ENCODE results near the gene EPHB1. TPM values are rescaled to one million over a fixed set of nuclear protein-coding genes. Genes with fewer than 3 reads are reported as not detected.

The EPHB1 gene
- total RNA-seq, 1 experiment from 2014 or later = 0.57 TPM

DNA sequence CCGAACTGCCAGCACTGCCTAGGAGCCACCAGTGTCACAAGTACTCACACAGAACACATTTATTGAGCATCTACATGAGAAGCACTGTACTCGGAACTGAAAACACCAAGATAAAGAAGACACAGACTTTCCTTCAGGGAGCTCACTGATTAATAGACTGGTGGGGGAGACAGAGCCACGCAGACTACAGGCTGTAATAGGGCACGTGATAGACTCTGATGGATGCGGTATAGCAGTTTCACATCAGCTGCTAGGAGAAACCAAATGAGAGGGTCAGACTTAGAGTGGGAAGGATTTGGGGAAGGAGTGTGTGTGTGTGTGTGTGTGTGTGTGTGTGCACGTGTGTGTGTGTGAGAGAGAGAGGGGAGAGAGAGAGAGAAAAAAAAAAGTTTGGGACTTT, 12.1 kb downstream of the EPHB1 start:
- DNase-seq (ENCODE audit: low read depth) = peak; percentile 7

DNA sequence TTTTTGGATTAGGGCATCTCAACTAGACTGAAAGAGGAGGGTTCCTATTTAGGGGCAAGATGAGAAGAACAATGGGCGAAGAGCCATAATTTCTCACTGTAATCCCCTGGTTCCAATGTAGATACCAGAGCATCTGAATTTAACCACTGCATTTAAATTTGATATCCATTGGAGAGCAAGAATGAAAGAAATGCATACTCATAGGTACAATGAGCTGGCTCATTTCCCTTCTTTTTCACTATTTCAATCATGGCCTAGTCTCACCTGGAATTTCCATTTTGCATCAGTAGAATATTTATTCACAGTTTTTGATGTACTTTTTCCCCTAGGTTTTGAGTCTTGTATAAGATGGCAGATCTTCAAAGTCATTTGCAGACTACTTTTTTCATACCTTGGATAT, 13.8 kb downstream of the EPHB1 start:
- DNase-seq (ENCODE audit: low read depth) = no peak

DNA sequence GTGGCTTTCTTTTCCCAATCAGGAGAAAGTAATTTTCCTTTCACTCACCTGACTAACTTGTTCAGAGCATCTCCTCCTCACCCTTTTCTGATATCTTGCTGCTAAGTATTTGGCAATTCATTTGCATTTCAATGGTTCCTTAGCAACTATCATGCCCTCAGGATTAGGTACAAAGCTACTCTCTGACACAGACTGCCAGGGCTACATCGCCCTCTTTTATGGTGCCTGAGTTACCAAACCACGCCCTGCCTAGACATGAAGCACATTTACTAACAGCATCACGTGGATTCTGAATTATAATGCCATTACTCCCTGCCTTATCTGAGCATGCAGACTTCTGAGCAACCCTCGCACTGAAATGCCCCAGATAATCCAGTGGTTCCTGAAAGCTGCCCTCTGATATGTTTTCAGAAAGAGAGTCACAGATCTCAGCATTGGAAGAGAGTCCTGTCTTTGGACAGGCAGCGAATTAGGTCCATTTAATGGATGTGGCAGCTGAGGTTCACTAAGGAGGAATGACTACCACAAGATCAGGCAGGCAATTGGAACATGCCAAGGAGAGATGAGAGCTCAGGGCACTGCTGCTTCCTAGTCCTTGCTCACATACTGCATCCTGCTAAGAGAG, 14.5 kb downstream of the EPHB1 start:
- no peak for DNase-seq (ENCODE audit: low read depth)

DNA sequence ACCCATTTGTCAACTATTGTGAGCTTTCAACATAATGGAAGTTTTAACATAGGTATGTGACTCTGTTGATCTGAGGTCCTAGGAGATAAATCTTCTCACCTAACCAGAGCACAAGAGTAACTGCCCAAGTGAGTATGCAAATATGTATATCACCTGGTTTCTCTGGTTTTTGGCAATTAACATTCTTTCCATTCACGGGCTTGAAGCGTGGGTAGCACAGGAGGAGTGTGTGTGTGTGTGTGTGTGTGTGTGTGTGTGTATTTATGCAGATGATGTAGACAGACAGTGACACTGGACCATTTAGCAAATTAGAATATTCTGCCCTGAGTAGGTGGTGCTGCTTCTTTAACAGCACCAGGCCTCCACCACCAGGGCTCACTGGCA, 15.0 kb downstream of the EPHB1 start:
- DNase-seq (ENCODE audit: low read depth) = no peak

DNA sequence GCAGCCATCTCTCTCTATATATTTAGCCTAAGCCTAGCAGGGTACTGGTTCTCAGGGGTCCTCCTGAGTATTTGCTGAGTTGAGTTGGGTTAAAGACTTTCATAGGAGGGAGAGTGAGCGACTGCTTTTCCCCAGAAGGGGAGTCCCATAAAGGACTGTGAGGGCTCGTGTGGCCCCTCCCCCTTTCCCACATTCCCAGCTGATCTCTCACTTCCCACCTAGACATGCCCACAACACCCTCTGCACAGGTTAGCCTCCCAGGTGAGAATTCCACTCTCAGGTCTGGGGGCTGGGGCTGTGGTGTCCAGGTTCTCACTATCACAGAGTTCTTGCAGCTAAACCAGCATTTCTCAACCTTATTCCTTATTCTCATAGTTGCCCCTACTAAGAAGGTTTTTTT, 15.8 kb downstream of the EPHB1 start:
- DNase-seq (ENCODE audit: low read depth) = no peak

DNA sequence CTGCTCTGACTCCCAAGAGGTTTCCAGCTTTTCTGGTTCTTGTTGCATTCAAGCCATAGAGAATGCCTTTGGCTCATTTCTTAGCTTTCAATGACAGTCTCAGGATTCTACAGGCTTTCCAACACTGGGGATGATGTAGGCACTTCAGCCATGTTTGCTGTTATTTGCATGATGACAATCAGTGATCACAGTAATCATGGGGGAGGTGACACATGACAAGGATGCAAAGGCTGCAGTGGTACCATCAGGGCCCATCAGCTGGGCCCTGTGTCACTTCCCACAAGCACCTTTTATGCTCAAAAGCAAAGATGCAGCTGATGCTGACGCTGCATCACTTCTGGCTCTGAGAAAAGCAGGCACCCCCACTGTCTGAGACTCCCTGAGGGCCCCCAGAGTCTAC, 18.6 kb downstream of the EPHB1 start:
- no peak for DNase-seq (ENCODE audit: low read depth)

DNA sequence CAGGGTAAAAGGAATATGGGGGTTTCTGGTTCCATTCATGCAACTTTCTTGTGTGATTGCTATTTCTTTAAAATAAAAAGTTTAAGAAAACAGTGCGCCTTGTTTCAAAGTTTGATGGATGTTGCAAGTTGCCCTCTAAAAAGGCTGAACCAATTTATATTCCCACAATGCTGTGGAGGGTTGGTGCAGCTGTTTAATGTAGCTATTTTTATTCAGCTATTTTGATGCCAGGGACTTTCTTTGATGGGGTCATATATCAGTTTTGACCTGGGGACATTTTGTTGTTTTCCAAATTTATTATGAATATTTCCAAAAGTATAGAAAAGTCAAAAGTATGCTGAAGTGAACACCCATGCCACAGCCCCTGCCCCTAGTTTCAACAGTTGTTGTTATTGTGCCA, 20.5 kb downstream of the EPHB1 start:
- no peak for DNase-seq (ENCODE audit: low read depth)

DNA sequence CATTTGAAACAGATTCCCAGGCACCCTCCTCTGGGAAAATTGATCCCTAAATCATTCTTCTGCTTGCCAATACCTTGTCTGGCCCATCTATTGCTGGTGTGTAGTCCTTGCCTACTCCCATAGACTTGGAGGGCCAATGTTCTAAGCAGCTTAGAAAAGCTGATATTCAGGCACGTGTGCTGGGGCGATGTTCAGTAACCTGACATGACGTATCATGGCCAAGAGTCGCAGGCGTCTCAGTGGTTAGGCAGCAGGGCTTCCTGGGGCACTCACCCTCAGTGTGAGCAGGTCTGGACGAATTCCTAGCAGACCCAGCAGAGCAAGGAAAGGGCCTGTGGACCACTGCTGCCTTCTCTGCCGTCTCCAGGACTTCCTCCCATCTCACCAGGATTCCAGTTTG, 21.6 kb downstream of the EPHB1 start:
- DNase-seq (ENCODE audit: low read depth) = no peak

DNA sequence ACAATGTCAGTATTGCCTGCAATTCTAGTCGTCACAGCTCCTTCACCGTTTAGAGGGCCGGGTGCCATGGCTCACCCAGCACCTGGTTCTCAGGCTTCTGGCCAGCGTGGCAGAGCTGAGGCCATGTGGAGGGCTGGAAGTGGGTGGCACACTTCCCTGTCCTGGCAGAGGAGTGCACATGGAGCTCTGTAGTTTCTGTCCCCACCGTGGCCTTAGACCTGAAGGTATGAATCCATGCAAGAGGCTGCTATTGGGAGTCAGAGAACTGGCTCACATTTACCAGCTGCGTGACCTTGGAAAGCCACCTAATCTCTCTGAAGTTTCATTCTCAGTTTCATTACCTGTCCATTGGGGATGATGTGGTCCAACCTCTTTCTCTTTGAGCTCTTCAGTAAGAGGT, 22.2 kb downstream of the EPHB1 start:
- no peak for DNase-seq (ENCODE audit: low read depth)

DNA sequence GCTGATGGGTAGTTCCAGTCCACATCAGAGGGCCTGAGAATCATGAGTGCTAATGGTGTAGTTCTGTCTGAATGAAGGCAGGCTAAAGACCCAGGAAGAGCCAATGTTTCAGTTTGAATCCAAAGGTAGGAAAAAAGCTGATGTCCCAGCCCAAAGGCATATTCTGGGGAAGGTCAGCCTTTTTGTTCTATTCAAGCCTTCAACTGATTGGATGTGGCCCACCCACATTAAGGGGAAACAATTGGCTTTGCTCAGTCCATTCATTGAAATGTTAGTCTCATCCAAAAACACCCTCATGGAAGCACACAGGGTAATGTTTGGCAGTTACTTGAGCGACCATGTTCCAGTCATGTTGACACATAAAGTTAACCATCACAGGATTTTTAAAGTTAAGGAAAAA, 25.9 kb downstream of the EPHB1 start:
- DNase-seq (ENCODE audit: low read depth) = no peak

DNA sequence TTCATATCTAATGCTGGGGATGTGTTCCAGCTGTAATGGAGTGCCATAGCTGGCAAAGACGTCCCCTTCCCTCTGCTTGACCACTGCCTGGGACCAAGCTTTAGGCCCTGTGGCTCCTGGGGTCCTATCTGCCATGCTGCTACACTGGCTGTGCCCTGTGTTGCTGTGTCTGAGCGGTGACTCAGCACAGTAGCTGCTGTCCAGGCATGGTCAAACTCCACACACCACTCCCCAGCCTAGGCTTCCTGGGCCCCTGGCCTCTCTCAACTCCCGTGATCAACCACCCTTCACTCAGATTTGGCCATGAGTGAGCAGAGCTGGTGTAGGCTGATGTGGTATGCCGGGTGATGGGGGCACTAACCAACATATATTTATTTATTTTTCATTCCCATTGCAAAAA, 27.0 kb downstream of the EPHB1 start:
- DNase-seq (ENCODE audit: low read depth) = no peak

DNA sequence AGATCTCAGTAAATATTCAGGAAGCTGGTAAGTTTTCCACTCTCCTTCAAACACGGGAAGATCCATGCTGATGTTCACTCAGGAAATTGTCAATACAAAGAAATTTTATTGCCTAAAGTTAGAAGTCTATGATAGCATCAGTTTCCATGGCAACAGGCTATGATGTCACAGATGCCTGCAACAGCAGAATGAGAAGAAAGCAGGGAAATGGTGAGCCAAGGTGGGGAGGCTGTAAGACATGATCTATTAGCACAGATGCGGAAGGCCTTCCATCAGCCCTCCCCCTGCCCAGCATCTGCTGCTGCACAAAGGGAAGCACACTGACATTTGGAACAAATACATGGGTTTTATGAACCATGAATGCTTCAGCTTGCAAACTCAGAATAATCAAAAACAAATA, 28.6 kb downstream of the EPHB1 start:
- no peak for DNase-seq (ENCODE audit: low read depth)

DNA sequence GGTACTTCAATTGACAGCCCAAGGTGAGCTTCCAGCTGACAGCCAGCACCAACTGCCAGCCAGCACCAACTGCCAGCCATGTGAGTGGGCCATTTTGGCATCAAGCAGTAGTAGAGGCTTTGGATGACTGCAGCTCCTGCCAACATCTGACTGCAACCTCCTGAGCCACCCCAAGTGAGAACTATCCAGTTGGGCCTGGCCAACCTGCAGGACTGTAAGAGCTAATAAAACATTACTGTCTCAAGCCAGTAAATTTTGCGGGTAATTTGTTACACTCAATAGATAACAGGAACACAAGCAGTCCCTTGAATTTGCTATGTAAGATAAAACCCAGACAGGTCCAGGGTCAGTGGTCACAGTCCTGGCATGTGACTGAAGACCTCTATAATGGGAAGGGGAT, 29.7 kb downstream of the EPHB1 start:
- no peak for DNase-seq (ENCODE audit: low read depth)

DNA sequence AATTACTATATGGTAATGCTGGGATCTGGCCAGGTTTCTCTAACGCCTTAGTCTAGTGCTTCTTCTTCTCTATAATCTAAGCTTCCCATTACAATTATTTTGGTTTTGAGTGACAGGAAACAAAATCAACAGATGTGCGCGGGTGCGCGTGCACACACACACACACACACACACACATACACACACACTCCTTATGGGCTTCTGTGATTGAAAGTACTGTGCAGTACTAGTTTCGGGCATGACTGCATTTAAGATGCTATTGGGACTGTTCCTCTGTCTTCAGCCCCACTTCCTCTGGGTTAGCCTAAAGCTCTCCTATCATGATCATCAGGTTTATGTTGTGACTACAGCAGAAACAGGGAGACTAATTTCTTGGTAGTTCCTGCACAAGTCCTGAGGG, 32.2 kb downstream of the EPHB1 start:
- DNase-seq (ENCODE audit: low read depth) = no peak

DNA sequence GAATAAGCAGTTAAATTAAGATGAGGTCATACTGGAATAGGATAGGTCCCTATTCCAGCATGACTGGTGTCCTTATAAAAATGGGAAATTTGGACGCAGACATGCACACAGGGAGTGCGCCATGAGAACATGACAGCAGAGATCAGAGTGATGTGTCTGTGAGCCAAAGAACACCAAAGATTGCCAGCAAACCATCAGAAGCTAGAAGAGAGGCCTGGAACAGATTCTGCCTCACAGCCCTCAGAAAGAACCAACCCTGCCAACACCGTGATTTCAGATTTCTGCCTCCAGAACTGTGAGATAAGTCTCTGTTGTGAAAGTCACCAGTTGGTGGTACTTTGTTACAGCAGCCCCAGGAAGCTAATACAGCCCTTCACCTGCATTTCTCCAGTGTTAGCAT, 34.7 kb downstream of the EPHB1 start:
- DNase-seq (ENCODE audit: low read depth) = no peak

DNA sequence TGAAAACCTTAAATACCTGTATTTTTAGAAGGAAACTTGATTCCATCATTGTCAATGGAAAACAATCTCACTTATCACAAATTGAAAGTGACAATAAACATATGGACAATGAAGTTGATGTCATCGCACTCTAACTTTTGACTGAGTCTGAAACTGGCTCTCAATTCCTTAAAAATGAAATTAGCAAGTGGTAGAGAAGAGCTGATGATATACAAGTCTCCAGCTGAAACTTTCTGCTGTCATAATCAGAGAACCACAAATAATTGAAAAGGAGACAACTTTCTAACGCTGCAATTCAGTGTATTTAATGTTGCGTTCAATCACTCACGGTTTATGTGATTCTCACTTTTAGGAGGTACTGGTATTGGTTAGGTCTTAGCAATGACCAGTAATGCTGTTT, 37.5 kb downstream of the EPHB1 start:
- DNase-seq (ENCODE audit: low read depth) = no peak

DNA sequence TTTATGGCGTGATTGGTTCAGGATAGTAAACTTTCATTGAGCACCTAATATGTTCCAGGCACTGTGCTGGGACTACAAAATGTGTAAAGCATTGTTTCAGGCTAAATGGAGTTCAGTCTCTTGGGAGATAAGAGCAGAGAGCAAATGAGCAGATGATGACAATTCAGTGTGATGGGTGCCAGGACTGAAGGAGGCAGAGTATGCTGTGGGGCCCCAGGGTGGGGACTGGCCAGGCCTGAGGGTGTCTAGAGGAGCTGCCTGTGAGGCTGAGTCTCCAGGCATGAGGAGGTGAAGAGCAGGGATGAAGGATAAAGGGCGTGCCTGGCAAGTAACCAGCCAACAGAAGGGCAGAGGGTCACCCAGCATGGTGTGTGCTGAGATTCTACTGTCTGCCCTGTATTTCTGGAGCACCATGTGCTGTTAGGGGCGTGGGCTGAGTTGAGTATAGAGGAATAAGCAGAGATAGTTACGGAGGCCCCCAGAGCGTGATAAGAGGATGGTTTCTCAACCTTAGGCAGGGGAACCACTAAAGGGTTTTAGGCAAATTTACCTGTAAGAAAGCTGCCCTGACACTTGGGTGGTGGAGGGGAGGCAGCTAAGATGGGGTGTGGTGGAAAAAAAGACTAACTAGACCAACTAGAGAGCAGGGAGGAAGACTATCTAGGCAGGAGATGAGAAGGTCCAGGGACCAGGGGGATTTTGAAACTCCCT, 38.5 kb downstream of the EPHB1 start:
- no peak for DNase-seq (ENCODE audit: low read depth)

DNA sequence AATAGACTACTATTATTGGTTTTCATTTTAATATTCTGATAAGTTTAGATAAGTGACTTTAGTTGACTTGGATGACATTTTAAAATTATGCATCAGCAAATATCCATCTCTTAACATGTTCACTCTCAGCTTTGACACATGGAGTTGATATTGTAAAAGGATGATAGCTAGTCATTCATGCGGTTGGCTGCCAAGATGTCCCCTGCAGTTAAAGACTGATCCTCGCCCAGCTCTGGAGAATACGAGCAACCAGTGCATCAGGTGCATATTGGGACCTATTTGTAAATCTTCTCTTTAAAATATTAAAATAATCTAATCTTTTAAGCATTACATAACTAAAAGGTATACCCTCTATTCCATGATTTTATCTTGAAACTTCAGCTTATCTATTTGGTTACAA, 41.9 kb downstream of the EPHB1 start:
- no peak for DNase-seq (ENCODE audit: low read depth)

DNA sequence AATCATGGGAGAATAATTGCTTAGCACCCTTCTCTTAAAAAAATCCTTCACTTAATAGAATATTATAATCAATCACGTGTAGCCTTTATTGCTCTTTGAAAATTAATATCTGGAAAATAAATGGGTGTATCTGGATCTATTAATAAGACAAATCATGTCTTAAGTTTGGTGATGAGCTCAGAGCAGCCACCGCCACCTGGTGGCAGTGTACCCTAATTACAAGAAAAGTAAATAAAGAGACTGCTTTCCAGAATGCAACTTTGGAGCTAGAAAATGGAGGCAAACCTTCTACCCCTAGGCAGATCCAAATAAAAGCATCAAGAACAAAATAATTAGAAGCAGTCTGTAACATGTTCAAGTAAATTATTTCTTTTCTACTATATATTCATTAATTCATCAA, 43.5 kb downstream of the EPHB1 start:
- no peak for DNase-seq (ENCODE audit: low read depth)

DNA sequence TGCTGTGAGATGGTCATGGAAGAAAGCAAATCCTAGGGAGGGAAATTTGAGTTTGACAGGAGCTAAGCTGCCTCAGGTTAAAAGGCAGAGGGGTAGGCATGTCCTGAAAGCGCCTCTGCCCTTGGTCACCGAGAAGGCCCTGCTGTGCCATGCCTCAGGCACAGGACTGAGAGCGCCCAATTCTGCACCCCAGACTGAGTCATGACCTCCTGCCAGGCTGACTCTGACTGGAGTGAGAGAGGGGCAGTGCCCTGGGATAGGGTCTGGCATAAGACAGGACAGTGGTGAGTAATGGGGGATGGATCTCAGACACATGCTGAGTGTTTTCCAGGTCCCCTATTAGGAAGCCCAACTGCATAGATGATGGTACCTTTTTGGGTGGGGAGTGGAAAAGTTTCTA, 44.4 kb downstream of the EPHB1 start:
- DNase-seq (ENCODE audit: low read depth) = no peak

DNA sequence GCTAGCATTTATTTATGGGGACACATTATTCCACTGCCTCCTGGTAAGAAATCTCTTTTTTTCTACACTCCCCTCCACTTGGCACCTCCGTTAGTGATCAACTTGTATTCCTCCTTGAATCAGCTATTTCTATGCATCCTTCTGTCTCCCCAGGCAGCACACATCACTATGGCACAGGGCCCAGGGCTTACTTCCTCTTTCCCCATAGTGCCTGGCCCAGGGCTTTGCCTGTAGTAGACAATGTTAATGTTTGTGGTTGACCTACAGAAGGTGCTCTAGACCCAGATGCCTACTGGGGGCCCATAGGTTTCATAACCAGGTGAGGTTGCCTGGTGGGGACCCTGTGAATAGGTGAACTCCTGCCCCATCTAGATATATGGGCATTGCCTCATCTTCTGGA, 44.9 kb downstream of the EPHB1 start:
- DNase-seq (ENCODE audit: low read depth) = no peak

DNA sequence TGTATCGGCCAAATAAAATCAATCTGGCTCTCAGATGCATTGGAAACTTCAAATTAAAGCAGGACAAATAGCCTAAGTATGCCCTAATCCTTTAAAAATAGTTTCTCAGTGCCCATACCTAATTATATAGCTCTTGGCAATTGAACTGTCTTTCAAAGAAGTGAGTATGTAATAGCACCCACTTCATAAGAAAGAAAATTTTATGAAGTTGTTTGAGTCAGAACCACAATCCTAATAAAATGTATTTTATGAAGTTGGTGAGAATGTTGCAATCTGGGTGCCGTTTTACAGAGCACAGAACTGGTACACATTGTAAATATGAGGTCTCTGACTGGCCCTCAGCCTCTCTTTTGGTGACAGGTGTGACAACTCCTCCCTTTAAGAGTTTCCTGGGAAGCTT, 45.4 kb downstream of the EPHB1 start:
- DNase-seq (ENCODE audit: low read depth) = peak; percentile 5

DNA sequence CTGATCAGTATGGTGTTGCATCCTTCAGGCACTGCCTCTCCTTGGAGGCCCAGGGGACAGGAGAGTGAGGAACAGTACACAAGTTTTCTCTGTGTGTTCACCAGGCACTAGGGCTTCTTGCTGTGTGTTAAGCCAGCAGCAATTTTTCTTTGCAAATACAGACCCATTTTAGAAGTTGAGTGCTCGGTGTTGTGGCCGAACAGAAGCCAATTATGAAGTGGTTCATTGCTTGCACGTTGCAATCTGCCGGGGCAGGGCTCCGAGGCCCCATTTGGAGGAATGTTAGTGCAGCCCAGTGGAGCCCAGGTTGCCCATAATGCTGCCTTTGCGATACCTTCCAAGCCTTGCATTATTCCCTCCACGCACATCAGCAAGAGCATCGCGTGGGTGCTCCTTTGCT, 51.0 kb downstream of the EPHB1 start:
- DNase-seq (ENCODE audit: low read depth) = no peak

DNA sequence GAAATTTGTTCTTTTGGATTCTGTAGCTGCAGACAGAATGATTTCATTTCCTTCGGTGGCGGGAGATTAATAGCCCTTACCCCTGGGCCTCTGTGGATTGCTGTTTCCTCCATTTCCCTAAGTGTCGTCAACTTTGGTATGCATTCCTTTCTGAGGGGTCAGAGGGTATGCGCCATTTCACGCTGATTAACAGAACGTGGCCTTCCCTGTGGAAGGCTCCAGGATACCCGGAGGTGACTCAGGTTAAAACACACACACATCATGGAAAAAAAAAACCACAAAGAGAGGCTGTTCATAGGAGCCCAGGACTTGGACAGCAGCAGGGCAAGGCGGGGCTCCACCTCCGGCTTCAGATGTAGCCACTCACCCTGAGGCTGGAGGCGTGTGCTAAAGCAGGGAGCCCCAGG, 51.9 kb downstream of the EPHB1 start:
- peak; percentile 88 for DNase-seq (ENCODE audit: low read depth)
